NCI-H1105 treated with DMSO at 0.1 percent for 48 hours (cell line): Measurements from ENCODE around the gene HSPA14.
A peak's percentile ranks its signal among the peaks of the same experiment; 100 is the strongest.
"Not testable (repeated sequence)": the region's sequence is repeated elsewhere in the genome, so short reads cannot be mapped to it uniquely, and the experiment has no call there.

Experiments used
- DNase-seq: peaks from one replicate; lab custom pipeline; 2025; lab: John Stamatoyannopoulos, UW

The HSPA14 gene, protein sequence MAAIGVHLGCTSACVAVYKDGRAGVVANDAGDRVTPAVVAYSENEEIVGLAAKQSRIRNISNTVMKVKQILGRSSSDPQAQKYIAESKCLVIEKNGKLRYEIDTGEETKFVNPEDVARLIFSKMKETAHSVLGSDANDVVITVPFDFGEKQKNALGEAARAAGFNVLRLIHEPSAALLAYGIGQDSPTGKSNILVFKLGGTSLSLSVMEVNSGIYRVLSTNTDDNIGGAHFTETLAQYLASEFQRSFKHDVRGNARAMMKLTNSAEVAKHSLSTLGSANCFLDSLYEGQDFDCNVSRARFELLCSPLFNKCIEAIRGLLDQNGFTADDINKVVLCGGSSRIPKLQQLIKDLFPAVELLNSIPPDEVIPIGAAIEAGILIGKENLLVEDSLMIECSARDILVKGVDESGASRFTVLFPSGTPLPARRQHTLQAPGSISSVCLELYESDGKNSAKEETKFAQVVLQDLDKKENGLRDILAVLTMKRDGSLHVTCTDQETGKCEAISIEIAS

DNA sequence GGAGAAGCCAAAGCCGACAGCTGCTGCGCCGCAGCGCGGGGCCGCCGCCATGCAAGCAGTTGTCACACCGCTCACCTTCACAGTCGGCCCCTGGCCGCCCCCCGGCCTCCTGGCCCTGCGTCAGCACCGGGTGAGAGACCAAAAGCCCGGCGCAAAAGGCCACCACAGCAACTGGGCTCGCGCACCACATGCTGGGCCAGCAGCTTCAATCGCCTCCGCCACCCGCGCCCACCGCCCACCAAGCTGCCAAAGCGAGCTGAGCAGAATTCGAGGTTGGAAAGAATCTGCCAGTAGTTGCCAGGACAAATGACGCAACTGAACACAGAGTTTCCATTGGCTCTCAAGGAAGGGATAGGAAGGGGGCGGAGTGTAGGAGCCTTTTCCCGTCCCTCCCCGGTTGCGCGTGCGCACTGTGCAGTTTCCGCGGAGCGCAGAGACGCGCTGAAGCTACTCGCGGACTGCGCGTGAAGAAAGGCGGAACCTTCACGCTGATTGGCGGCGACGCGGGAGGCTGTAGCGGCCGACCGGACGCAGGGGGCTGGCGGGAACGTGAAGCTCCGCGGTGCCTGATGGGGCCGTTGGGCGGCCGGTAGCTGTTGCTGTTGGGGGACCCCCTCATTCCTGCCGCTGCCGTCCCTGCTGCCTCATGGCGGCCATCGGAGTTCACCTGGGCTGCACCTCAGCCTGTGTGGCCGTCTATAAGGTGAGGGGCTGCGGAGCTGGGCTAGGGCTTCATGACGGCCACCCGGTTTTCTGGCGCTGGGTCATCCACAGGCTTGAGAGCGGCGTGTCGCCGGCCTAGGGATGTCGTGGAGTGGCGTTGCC, at the start of gene HSPA14, which contains the start of the genes CDNF and MSANTD7:
HSPA14 (plus strand) TSS at position 550 of the 825 bp plus-strand sequence; CDS start at position 647, 97 bp downstream.
CDNF (minus strand) TSS at position 281 of the 825 bp plus-strand sequence; CDS start at position 190, 91 bp downstream.
MSANTD7 (plus strand) TSS at position 550 of the 825 bp plus-strand sequence. CDS start 3,979 bp downstream, outside the sequence.
- DNase-seq = peak; percentile 95

DNA sequence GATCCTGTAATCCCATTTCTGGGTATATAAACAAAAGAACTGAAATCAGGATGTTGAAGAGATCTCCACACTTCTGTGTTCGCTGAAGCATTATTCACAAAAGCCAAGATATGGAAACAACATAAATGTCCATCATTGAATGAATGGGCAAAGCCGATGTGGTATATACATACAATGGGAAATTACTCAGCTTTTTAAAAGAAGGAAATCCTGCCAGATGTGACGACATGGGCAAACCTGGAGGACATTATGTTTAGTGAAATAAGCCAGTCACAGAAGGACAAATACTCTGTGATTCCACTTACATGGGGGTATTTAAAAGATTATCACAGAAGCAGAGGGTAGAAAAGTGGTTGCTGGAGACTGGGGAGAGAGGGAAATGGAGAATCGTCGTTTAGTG, 39.5 kb upstream of the HSPA14 start:
- no peak for DNase-seq

DNA sequence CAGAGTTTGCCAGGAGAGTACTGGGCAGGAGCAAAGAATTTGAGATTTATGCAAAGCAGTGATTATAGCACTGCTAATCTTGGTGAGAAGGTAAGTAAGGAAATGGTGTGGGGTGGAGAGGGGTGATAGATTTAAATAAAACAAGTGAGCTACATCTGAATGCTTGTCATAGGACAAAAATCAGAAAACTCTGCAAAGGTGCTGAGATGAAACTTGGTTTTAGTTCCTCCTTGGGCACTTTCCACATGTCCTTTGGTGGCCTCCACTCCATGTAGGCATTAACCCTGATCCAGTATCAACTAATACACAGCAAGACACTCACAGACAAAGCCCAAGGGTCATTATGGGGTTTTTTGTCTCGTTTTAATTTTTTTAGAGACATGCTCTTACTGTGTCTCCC, 37.7 kb upstream of the HSPA14 start:
- DNase-seq = no peak

DNA sequence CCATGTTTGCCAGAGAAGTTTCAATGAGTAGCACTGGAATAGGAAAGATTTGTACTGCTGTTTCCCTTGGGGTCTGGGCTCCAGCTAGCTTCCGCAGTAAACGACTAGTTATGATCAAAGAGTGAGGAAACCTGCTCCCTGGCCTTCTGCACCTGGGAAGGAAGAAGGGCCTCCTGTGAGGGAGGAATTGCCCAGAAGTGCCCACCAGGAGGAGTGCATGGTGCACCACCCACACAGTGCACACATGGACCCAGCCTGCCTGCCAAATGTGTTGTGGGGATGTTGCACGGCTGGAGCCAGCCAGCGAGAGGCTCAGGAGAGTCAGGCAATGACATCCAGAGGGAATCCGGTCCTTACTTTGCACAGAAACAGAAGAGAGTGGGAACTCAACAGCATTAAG, 36.4 kb upstream of the HSPA14 start:
- no peak for DNase-seq

DNA sequence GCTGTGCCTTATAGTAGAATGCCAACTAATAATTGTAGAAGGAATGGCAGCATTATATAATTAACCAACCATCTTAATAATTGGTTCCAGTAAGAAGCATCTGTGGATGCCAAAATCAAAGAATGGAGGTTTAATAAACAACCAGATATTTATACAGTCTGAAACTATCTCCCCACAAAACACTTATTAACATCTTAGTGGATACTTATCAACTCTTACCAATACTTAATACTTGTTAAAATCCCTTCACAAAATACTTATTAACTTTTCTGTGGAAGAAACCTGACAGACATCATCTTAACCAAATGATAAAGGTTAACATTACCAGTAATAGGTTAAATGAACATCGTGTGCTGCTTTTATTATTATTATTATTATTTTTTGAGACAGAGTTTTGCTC, 34.3 kb upstream of the HSPA14 start:
- no peak for DNase-seq

DNA sequence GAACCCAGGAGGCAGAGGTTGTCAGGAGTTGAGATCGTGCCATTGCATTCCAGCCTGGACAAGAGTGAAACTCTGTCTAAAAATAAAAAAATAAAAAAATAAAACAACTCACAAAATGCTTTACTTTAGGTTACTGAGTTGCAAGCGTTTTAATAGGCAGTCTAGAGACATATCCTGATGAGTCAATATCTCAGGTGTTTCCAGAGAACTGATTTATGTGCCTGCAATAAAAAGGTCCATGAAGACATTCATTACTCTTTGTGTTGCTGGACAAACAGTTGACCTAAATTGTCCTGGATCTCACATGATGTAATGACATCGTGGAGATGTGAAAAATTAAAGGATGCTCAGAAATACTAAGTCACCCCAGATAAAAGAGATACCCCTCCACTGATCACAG, 31.8 kb upstream of the HSPA14 start:
- no peak for DNase-seq

DNA sequence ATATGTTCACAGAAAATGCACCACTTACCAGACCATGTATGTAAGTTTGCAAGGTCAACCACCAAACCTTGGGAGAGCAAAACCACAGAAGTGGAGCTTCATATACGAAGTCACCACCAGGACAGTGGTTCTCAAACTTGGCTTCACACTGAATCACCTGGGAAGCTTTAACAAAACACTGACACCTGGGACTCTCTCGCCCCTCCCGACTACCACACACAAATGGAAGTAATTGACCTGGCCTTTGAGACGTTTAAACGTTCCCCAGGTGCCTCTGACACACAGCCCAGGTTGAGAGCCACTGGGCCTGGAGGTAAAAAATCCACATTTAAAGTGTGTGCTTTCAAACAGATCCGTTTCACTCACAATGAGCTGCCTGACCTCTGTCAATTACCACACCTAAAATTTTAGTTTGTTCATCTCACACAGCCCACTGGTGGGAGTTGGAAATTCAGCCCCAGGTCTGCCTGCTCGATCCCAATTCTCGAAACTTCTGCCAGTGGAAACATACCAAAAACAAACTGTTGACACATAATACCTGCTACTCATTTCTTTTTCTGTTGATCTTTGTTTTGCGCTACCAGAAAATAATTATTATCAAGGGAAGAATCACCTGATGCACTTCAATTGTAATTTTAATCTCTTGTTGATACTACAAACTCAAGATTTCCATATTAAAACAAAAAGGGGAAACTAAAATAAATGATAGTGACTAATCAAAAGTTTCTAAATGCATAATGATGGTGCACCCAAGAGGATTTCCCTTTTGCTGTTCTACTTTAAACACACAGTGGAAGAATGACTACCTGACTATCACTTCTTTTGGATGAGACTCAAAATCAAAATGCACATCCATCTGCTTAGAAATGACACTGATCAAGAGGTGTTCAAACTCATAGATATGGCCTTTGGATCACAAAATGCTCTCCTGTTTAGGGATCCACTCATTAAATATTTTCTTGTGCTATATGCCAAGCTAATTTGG, 26.8 kb upstream of the HSPA14 start:
- DNase-seq = no peak

DNA sequence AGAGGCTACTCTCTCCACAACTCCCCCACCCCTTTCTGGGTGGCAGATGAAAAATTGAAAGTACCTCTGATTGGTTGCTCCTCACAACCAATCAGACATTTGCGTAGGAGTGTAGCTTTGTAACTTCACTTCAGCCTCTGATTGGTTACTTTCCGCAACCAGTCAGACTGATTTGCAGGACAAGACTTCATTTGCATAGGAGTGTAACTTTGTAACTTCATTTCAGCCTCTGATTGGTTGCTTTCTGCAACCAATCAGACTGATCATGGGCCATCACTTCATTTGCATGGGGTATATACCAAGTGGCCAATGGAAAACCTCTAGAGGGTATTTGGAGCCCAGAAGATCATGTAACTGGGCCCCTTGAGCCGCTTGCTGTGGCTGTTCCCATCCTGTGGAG, 25.8 kb upstream of the HSPA14 start:
- DNase-seq = no peak

DNA sequence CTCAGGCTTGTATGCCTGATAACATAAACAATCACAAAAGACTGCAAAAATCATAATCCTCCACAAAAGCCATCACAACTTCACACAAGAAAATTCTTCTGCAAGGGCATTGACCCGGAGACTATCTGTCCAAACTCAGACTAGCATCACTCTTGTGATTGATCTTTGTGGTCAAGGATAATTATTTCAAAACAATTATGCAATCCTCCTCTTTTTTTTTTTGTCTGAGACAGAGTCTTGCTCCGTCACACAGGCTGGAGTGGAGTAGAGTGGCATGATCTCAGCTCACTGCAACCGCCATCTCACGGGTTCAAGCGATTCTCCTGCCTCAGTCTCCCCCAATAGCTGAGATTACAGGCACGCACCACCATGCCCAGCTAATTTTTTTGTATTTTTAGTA, 22.4 kb upstream of the HSPA14 start:
- DNase-seq = no peak

DNA sequence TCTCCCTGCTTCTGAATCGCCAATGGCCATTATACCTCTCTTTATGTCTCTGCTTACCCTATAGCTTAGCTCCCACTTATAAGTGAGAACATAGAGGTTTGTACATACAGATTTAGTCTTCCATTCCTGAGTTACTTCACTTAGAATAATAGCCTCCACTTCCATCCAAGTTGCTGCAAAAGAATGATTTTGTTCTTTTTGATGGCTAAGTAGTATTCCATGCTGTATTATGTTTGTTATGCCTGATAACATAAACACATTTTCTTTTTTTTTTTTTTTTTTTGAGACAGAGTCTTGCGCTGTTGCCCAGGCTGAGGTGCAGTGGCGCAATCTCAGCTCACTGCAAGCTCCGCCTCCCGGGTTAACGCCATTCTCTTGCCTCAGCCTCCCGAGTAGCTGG, 21.4 kb upstream of the HSPA14 start:
- DNase-seq = not testable (repeated sequence)

DNA sequence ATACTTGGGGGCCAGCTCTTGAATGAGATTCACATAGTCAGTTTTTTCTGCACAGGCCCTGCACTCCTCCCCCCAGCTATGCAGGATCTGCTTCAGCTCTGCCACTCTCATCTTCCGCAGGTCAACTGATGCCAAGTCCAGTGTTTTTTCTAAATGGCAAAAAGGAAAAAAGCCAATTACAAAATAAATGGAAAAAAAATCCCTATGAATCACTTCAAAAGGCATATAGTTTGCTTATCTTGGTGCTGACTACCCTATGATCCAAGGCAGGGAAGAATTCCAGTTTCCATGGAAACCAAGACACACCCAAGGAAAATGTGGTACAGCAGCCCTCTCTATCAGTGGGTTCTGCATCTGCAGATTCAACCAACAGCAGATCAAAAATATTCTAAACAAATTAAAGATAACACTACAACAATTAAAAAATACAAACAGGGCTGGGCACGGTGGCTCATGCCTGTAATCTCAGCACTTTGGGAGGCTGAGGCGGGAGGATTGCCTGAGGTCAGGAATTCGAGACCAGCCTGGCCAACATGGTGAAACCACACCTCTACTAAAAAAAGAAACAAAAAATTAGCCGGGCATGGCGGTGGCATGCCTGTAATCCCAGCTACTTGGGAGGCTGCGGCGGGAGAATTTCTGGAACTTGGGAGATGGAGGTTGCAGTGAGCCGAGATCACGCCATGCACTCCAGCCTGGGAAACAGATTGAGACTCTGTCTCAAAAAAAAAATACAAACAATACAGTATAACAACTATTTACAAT, 17.9 kb upstream of the HSPA14 start:
- DNase-seq = no peak

DNA sequence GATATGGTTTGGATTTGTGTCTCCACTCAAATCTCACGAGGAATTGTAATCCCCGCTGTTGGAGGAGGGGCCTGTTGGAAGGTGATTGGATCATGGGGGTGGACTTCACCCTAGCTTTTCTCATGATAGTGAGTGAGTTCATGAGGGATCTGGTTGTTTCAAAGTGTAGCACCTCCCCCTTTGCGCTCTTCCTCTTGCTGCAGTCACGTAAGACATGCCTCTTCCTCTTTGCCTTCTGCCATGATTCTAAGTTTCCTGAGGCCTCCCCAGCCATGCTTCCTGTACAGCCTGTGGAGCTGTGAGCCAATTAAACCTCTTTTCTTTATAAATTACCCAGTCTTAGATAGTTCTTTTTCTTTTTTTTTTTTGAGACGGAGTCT, 17.3 kb upstream of the HSPA14 start:
- no peak for DNase-seq

DNA sequence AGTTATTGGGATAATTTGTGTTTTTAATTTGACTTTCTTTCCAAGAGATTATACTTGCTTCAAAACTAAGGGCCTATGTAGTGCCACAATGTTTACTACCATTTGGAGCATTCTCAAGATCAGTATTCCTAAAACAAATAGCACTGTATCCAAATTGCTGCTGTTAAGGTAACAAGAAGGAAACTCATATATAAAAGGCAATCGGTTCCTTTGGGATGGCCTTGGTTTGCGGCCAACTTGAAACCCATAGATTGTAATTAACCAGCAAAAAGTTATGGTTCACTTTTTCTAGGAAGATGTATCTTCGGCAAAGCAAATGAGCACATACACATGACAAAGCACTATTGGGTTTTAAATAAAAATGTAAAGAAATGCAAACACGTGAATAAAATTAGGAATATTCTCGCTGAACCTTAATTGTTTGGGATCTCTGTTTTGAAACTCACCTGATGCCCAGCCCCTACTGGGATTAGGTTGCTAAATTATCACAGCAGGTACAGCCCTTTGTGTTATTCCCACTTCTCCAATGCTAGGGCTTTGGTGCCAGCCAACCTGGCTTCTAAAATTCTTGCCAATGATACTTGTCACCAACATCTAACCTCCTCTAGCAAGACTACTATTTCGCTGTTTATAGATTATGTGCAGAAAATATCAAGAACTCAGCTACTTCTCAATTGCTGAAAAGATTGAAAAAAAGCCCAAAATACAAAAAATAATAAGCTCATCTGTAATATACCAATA, 16.3 kb upstream of the HSPA14 start:
- no peak for DNase-seq

DNA sequence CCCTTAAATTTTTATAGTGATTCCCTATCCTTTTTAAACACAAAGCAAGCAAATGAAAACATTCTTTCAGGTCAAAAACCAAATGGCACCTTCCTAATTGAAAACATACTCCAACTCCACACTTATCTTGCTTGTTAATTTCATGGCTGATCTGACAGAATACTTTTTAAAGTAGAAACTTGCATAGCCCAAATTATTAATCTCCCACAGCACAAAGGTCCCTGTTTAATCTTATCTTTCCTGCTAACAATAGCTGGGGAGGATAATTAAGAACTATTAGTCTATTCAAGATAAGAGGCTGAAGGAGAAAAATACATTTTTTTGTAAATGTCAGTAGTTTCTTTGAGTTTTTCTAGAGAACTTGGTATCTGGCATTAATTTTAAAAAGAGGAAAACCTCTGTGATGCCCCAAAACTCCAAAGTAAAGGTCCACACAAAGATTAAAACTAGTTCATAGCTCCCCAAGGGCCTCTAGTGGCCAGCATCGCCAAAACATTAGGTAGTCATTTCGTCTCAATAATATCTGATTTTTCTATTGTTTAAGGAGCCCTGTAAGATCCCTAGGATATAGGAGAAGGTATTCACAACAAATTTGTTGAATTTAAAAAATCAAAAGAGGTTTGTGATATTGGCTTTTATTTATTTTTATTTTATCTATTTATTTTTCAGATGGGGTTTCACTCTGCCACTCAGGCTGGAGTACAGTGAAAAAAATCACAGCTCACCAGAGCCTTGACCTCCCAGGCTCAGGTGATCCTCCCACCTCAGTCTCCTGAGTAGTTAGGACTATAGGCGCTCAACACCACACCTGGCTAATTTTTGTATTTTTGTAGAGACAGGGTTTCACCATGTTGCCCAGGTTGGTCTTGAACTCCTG, 15.0 kb upstream of the HSPA14 start:
- DNase-seq = peak; percentile 28

DNA sequence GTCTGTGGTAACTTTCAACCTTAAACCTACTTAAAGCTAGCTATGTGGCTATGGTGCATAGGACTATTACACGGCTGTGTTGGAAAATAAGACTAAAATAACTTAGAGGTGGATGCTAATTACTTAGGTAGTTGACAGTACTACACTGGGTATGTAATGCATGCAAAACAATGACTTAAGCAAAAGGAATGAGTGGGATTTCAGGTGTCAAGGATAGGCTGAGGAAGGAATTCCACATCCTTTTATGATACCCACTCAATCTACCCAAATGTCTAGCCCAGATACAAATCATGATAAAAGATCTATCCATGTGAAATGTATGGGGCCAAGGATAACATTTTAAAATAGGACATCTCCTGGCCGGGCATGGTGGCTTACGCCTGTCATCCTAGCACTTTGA, 14.1 kb upstream of the HSPA14 start:
- no peak for DNase-seq

DNA sequence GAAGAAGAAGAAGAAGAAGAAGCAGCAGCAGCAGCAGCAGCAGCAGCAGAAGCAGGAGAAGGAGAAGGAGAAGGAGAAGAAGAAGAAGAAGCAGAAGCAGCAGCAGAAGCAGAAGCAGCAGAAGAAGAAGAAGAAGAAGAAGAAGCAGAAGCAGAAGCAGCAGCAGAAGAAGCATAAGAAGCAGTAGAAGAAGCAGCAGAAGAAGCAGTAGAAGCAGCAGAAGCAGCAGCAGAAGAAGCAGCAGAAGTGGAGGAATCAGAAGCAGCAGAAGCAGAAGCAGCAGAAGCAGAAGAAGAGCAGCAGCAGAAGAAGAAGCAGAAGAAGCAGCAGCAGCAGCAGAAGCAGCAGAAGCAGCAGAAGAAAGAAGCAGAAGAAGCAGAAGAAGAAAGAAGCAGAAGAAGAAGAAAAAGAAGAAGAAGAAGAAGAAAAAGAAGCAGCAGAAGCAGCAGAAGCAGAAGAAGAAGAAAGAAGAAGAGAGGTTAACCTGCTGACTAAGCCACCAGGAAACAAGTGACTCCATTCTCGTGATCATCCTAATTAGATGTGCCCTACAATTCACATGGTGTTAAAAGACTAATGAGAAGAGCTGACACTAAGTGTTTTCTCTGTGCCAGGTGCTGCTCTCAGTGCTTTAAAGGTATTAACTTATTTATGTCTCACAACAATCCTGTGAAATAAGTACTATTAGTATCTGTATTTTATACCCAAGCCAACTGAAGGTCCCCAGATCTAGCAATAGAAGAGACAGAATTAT, 11.9 kb upstream of the HSPA14 start:
- no peak for DNase-seq

DNA sequence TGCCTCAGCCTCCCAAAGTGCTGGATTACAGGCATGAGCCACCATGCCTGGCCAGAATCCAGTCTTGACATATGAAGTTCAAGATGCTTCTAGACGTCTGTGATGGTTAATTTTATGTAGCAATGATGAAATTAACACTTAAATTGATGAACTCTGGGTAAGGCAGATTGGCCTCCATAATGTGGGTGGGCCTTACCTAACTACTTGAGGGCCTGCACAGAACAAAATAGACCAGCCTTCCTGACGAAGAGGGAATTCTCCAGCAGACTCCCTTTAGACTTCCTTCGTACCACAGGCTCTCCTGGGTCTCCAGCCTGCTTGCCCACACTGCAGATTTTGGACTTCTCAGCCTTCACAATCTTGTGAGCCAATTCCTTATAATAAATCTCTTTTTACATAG, 5.0 kb upstream of the HSPA14 start:
- DNase-seq = no peak

DNA sequence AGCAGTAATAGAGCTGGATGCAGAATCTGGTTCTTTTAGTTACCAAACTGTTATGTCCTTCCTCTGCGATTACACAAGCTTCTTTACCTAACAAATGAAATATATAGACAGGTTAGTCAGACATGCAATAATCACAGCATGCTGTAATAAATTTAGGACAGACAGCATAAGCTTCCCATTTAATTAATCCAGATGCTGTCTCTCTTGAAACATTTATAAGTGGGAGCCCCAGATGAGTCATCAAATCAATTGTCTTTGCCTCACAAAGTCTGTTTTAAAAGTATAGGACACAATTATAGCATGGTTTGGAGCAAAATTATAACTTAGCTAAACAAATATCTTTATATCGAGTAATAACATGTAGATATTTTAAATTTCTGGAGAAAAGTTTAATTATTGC, 1.9 kb upstream of the HSPA14 start:
- DNase-seq = no peak
